Loucy (cell line): ENCODE measurements around the gene IGFL4.
"Not testable (repeated sequence)": the region's sequence is repeated elsewhere in the genome, so short reads cannot be mapped to it uniquely, and the experiment has no call there.

Source experiments
- H2AFZ ChIP-seq: fragments of 200-600 bp; sonication (generic); 2 replicates; pipeline ENCODE4 v1.6.0; 2016; ENCODE audit warnings: antibody characterized with exemption, mild to moderate bottlenecking, low read length, moderate library complexity
- H3F3A ChIP-seq: fragments of 200-600 bp; 2 replicates; pipeline ENCODE4 v1.6.0; 2016; ENCODE audit warnings: antibody characterized with exemption, low read depth, mild to moderate bottlenecking
- H3K27me3 ChIP-seq: fragments of 200-600 bp; sonication (generic); 2 replicates; pipeline ENCODE4 v1.6.1; 2014; ENCODE audit warnings: low read length, mild to moderate bottlenecking; ENCODE audit not compliant: insufficient read depth, poor library complexity, severe bottlenecking
- H3K36me3 ChIP-seq: fragments of 200-600 bp; sonication (generic); 2 replicates; pipeline ENCODE4 v1.6.1; 2016; ENCODE audit warnings: low read length; ENCODE audit not compliant: insufficient read depth
- H3K4me1 ChIP-seq: fragments of 200-600 bp; sonication (generic); 2 replicates; pipeline ENCODE4 v1.5.1; 2014; ENCODE audit warnings: low read length, mild to moderate bottlenecking; ENCODE audit not compliant: insufficient read depth, poor library complexity, severe bottlenecking
- H3K4me2 ChIP-seq: fragments of 200-600 bp; sonication (generic); 2 replicates; pipeline ENCODE4 v1.6.0; 2014; ENCODE audit warnings: antibody characterized with exemption, low read length, low read depth, mild to moderate bottlenecking; ENCODE audit not compliant: poor library complexity, severe bottlenecking
- H3K4me3 ChIP-seq: fragments of 200-600 bp; sonication (generic); 2 replicates; pipeline ENCODE4 v1.5.1; 2014; ENCODE audit warnings: low read length, mild to moderate bottlenecking, mixed read lengths; ENCODE audit not compliant: poor library complexity, severe bottlenecking
- H3K79me2 ChIP-seq: fragments of 200-600 bp; sonication (generic); 2 replicates; pipeline ENCODE4 v1.6.1; 2014; ENCODE audit warnings: low read length; ENCODE audit not compliant: insufficient read depth
- H3K9ac ChIP-seq: fragments of 200-600 bp; sonication (generic); 2 replicates; pipeline ENCODE4 v1.6.0; 2014; ENCODE audit warnings: mild to moderate bottlenecking, low read depth, low read length, moderate library complexity; ENCODE audit not compliant: poor library complexity, severe bottlenecking
- H3K9me2 ChIP-seq: fragments of 200-600 bp; sonication (generic); replicated peaks from 2 replicates; pipeline ENCODE4 v1.6.1; 2016; ENCODE audit warnings: low read depth, low read length, mixed read lengths
- H3K9me3 ChIP-seq: fragments of 200-600 bp; sonication (generic); 2 replicates; pipeline ENCODE4 v1.6.1; 2014; ENCODE audit warnings: mild to moderate bottlenecking, antibody characterized with exemption, low read length, low read depth; ENCODE audit not compliant: insufficient read depth
- H4K20me1 ChIP-seq: fragments of 200-600 bp; sonication (generic); 2 replicates; pipeline ENCODE4 v1.6.0; 2014; ENCODE audit warnings: antibody characterized with exemption, low read length, mild to moderate bottlenecking; ENCODE audit not compliant: insufficient read depth, poor library complexity, severe bottlenecking
- EZH2phosphoT487 ChIP-seq: fragments of 200-600 bp; IDR thresholded peaks from 2 replicates; pipeline ENCODE4 v1.6.1; 2018; ENCODE audit warnings: antibody characterized with exemption, mild to moderate bottlenecking, moderate library complexity, borderline replicate concordance
- TF ChIP-seq, protein P1 (sequence below): fragments of 200-600 bp; sonication (generic); conservative IDR thresholded peaks from 2 replicates; pipeline ENCODE4 v1.5.1; 2014; ENCODE audit warnings: mild to moderate bottlenecking, antibody characterized with exemption, low read length

IGFL4 gene

DNA sequence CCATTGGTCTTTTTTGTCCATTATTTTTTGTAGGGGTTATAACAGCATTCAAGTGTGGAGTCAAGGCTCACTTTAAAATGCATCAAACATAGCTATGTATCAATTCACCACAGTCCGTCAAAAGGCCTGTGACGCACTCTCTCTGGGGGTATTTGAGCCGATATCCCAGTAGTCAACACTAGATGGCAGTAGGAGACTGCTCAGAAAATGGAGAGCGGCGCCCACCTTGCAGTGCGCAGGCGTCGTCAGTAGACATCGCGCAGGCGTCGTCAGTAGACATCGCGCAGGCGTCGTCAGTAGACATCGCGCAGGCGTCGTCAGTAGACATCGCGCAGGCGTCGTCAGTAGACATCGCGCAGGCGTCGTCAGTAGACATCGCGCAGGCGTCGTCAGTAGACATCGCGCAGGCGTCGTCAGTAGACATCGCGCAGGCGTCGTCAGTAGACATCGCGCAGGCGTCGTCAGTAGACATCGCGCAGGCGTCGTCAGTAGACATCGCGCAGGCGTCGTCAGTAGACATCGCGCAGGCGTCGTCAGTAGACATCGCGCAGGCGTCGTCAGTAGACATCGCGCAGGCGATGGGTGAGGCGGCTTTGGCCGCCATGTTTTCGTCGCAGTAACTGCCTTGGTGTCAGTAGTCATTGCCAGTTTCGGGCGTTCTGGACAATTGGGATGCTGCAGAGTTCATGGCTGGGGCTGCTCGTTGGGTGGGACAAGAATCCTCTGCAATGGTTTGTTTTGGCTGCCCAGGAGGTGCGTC, 38.0 kb upstream of the IGFL4 start:
- TF ChIP-seq, protein P1, sequence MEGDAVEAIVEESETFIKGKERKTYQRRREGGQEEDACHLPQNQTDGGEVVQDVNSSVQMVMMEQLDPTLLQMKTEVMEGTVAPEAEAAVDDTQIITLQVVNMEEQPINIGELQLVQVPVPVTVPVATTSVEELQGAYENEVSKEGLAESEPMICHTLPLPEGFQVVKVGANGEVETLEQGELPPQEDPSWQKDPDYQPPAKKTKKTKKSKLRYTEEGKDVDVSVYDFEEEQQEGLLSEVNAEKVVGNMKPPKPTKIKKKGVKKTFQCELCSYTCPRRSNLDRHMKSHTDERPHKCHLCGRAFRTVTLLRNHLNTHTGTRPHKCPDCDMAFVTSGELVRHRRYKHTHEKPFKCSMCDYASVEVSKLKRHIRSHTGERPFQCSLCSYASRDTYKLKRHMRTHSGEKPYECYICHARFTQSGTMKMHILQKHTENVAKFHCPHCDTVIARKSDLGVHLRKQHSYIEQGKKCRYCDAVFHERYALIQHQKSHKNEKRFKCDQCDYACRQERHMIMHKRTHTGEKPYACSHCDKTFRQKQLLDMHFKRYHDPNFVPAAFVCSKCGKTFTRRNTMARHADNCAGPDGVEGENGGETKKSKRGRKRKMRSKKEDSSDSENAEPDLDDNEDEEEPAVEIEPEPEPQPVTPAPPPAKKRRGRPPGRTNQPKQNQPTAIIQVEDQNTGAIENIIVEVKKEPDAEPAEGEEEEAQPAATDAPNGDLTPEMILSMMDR = peak; percentile 58
- H3K27me3 ChIP-seq, H3K9me2 ChIP-seq, H2AFZ ChIP-seq, H3K4me3 ChIP-seq, H3F3A ChIP-seq, H3K36me3 ChIP-seq, H3K9ac ChIP-seq, H3K9me3 ChIP-seq, H3K4me2 ChIP-seq, H3K4me1 ChIP-seq, H4K20me1 ChIP-seq, H3K79me2 ChIP-seq: not testable (repeated sequence)

DNA sequence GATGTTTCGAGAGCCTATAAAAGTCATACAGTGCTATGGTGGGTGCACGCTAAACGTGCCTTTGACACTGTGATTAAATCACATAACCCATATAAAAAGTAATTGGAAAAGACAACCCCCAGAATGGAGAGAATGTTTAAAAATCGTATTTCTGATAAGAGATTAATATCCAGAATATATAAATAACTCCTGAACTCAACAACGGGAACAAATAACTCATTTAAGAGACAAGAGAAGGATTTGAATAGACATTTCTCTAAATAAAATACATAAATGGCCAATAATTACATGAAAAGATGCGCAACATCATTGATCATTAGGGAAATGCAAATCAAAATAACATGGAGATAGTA, 37.0 kb upstream of the IGFL4 start:
- Histone ChIP-seq H3K36me3 (no peaks in the 10 kb centered on the region), H3K4me1 (no peaks in the 10 kb centered on the region), H3K9me2 (no peaks in the 10 kb centered on the region), H3K9me3 (no peaks in the 10 kb centered on the region), H2AFZ (no peak overlapping the region), H3K4me3 (no peak overlapping the region), H3F3A (no peaks in the 10 kb centered on the region), H3K4me2 (no peak overlapping the region), H3K79me2 (no peaks in the 10 kb centered on the region), H4K20me1 (no peaks in the 10 kb centered on the region), H3K9ac (no peak overlapping the region), H3K27me3 (no peaks in the 10 kb centered on the region)
- no peak for TF ChIP-seq EZH2phosphoT487
- TF ChIP-seq, protein P1 = no peak

DNA sequence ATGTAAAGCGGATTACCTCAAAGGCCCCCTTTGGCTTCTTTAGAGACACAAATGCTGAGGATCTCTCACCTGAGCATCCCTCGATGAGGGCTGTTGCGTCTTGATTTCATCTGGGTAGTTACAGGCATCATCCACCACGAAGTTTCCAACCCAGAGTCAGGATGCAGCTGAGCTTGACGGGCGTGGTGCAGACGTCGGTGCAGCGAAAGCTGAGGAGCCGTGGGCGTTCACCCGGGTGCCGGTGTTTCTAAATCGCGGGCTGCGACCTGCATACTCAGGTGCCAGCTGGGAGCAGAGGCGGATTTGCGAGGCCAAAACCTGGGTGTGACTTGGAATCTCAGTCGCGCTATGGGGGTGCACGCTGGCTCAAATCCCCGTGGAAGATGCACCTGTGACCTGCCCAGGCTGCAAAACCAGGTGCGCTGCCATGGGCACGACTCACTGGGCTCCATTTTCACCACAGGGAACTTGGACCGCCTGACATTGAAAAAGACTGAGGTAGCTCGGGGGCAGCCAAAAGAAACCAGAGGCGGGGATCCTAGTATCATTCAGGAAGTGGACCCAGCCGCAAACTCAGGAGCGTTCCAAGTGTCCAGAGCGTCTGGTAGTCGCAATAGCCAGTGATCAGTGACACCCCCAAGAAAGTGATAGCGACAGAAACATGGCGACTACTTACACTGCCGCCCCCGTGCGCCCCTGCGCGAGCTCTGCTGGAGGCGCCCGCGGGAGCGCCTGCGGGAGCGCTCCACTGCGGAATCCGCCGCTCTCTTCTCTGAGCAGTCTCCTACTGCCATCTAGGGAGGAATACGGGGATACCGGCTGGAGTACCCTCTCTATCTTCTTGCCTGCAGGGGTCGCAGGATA, 36.4 kb upstream of the IGFL4 start:
- Histone ChIP-seq H3K4me1 (no peaks in the 10 kb centered on the region), H3F3A (no peaks in the 10 kb centered on the region), H3K9me2 (no peaks in the 10 kb centered on the region), H3K36me3 (no peaks in the 10 kb centered on the region), H3K9ac (no peak overlapping the region), H4K20me1 (no peaks in the 10 kb centered on the region), H2AFZ (no peak overlapping the region), H3K27me3 (peaks cover 4% of the 10 kb centered on the region), H3K9me3 (no peaks in the 10 kb centered on the region), H3K4me2 (no peak overlapping the region), H3K79me2 (no peaks in the 10 kb centered on the region), H3K4me3 (no peak overlapping the region)
- TF ChIP-seq, protein P1 = peak; percentile 59
- no peak for TF ChIP-seq EZH2phosphoT487
